ENCODE data around the gene ANKS6.

- TF ChIP-seq CTCF (IDR thresholded peaks at IDR 0.05; ENCODE audit: borderline replicate concordance, extremely low read depth, low read length, poor library complexity, severe bottlenecking) (no peak), EZH2 (IDR thresholded peaks at IDR 0.05; ENCODE audit: borderline replicate concordance, low read depth, low read length, severe bottlenecking) (no peak)
Measured at GRCh38 chr9:98794802-98795201, 1.6 kb downstream of the ANKS6 start.

Data from DND-41 (cell line).